MM.1S (cell line): ENCODE results near the gene AIDA.

Source experiments
- CTCF ChIP-seq: fragments of 300-600 bp; sonication (generic); IDR thresholded peaks from 2 replicates; pipeline ENCODE4 v1.5.1; 2016; ENCODE audit warnings: antibody characterized with exemption, low read length, mixed read lengths
- EZH2 ChIP-seq: fragments of 300-600 bp; sonication (generic); optimal IDR thresholded peaks from 2 replicates; pipeline ENCODE3; 2017; ENCODE audit warnings: low read depth, mild to moderate bottlenecking, antibody characterized with exemption, low read length, mixed read lengths
- EZH2phosphoT487 ChIP-seq: fragments of 300-600 bp; sonication (generic); IDR thresholded peaks from 2 replicates; pipeline ENCODE4 v1.6.1; 2018; ENCODE audit warnings: antibody characterized with exemption, low read length

- TF ChIP-seq EZH2, result no peak
- TF ChIP-seq CTCF, result no peak
- no peak for TF ChIP-seq EZH2phosphoT487
Measured at GRCh38 chr1:222702210-222702609, 10.1 kb downstream of the AIDA start.
